ENCODE data around the gene STRBP.
"Not testable (repeated sequence)": the region's sequence is repeated elsewhere in the genome, so short reads cannot be mapped to it uniquely, and the experiment has no call there.

The STRBP gene

DNA sequence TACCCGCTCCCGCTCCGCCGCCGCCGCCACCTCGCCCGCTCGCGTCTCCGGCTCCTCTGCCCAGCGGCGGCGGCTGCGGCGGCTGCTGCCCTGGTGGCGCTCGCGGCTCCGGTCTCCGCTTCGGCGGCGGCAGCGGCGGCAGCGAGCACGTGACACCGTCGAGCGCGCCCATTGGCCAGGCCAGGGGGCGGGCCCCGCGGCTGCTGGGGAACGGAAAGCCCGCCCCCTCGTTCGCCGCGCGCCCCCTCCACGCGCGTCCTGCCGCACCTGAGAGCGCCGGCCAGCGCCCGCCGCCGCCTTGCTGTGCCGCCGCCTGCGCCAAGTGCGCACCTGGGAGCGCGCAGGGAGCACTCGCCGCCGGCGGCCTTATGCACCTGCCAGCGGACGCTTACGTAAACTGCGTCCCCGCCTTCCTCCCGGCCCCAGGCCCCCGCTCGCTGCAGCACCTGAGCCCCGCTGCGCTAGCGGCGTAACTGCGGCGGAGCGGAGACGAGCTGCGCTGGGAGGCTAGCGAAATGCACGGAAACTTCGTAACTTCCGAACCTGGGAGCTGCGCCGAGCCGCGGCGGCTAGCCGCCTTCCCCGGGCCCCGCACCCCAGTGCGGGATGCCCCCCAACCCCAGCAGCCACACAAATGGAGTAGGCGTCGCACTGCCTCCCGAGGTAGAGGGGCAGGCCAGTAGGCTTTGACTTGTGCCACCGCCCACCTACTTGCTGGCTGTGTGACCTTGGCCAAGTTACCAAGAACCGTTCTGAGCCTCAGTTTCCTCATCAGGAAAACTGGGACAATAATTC lies at the start of gene STRBP:
Gene STRBP (minus strand): TSS at position 122 of the 795 bp plus-strand sequence. CDS start 84,452 bp downstream, outside the sequence.
- peak; percentile 41 for DNase-seq

- no peak for DNase-seq
Observed at GRCh38 chr9:123316053-123316718, 47.8 kb upstream of the STRBP start.

DNA sequence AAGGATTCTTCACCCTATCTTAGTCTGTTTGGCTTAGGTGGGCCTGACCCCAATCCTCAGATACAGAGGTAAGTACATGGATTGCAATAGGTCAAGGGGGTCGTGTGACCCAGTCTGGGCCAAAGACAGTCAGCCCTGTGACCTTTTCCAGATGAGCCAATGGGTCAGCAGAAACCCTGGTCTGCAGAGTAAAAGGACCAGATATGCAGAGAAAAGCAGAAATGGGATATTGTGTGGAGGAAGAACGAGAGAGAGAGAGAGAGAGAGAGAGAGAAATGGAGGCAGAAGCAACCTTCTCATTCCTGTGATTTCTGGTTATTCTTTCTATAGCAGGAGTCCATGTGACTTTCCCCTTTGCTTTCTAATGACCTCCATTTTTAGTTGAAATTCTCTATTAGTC lies 47.2 kb upstream of the STRBP start:
- no peak for DNase-seq

DNA sequence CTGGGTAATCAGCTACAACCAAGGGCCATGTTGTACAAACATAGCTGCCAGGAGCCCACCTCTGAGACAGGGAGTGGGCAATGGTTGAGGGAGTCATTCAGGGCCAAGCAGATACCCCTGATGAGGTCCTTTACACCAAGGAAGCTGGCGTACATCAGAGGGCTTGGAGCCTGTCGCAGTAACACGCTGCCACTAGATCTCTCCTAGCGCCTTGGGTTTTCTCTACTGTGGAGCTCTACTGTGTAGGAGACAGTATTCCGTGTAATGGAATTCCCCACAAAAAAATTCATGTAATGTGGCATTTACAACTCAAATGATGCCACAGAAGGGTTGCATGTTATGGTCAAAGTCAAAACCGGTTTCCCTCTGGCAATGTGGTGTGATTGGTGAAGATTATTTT lies 46.2 kb upstream of the STRBP start:
- no peak for DNase-seq

- DNase-seq: no peak
Observed at GRCh38 chr9:123312306-123312877, 44.0 kb upstream of the STRBP start.

DNA sequence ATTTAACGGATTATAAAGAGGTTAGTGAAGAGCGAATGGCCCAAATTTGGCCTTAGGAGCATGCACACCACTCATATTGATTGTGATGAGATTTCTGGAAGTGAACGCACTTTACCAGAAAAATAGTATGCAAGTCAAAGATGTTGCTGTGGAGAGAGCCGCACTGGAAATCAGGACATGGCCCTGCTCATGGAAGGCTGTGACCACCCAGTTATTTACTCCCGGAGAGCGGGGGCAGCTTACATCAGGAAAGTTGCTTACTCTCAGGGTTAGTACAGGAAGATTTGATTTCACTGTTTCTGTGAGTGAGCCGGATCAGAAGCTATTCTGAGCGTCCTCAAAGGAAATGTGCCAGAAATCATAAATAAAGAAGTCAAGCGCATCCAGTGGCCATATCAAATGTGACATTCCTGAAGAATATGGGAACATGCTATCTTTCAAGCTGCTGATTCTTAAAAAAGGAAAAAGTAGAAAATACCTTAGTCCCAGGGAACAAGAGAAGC lies 42.9 kb upstream of the STRBP start:
- DNase-seq: no peak

DNA sequence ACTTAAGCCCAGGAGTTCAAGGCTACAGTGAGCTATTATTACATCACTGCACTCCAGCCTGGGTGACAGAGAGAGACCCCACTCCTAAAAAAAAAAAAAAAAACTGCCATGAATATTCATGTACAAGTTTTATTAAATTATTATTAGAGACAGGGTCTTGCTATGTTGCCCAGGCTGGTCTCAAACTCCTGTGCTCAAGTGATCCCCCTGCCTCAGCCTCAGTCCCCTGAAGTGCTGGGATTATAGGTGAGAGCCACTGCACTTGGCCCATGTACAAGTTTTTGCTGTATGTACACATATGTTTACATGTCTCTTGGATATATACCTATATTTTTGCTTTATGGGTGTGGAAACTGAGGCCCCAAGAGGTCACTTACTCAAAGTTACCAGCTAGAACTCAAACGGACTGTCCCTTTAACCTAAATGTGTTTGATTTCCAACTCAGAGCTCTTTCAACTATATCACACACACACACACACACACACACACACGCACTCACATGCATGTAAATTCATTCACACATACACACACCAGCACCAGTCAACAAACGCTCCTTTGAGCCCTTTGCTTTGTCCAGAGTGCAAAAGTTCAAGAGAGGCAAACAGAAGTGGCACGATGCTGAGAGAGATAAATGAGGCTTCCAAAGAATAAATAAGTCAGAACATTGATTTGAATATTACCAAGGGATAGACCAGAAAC lies 42.3 kb upstream of the STRBP start:
- DNase-seq: no peak

GRCh38 chr9:123309611-123310010 lies 41.2 kb upstream of the STRBP start:
- DNase-seq: no peak

DNA sequence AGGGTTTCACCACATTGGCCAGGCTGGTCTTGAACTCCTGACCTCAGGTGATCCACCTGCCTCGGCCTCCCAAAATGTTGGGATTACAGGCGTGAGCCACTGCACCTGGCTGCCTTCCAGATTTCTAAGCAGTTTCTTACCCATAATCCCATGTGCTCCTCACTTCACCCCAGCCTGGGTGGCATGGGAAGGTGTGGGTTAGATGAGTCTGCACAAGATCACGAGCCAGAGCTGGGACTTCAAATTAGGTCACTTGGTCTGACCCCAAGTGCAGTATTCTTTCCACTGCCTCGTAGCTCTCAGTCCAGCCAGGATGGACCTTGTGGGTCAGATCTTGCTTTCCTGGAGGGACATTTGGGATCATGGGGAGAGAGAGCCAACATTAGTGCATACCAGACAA lies 37.5 kb upstream of the STRBP start:
- DNase-seq: no peak

DNA sequence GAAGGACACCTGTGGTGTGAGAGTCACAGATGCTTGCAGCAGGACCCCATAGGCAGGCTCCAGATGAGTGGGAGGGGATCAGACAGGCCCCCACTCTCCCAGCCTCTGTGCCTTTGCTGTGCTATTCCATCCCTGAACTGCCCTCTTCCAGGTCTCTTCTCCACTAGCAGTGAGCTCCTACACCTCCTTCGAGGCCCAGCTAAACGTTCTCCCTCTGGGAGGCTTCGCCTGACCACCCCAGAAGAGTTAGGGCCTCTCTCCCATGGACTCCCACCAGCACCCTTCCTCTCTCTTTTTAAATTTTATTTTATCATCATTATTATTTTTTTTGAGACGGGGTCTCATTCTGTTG lies 35.9 kb upstream of the STRBP start:
- no peak for DNase-seq

DNA sequence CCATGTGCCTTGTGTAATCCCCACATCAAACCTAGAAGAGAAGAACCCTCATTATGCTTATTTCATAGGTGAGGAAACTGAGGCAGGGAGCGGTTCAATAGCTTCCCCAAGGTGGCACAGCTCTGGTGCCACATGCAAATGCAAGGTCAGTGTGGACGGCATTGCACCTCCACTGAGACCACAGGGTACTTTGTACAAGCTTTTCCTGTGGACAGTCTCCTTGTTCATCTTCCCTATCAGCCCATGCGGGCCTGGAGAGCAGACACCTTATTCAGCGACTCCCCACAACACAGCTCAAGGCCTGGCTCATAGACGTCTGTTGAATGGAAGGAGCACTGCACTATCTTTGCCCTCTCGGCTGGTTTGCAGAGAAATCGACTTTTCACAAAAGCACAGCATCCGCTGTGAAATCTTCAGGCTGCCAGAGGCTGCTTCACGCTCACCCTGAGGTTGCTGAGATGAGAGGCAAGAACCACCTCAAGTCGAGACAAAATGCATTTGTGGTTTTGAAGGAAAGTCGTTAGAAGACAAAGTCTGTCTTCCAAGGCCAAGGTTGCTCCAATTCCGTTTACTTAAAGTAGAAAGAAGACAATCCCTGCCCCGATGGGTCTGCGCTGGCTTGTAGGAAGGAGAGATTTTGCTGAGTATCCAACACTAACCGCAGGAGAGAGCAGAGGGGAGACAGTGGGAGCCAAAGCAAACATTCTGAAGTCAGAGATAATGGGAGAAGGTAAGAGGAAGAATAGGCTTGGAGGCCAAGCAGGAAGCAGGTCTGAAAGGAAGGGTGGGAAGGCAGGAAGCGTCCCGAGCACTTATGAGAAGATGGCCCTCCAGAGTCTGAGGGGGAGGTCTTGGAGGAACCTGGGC lies 34.2 kb upstream of the STRBP start:
- DNase-seq: no peak

DNA sequence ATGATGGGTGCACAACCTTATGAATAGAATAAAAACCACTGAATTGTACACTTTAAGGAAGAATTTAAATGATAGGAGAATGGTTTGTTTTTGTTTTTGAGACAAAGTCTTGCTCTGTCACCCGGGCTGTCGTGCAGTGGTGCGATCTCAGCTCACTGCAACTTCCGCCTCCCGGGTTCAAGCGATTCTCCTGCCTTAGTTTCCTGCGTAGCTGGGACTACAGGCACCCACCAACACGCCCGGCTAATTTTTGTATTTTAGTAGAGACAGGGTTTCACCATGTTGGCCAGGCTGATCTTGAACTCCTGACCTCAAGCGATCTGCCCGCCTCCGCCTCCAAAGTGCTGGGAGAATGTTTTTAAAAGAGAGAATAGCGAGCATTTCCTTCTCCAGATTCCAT lies 33.5 kb upstream of the STRBP start:
- DNase-seq: not testable (repeated sequence)

DNA sequence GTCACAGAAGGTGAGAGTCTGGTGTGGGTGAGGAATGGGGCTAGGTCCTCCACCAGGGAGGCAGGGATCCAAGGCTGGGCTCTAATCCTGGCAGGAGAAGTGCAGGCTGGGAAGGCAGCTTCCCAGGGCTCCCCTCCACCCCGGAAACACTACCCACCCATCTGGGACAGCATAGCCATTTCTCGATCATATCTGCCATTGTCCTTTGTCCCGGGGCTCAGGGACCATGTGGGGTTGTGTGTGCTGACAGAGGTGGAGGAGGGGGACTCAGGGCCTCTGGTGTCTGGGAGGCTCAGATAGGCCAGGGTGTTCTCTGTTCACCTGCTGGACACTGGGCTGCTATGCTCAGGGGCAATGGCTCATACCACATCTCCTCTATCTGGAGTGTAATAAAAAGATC lies 32.2 kb upstream of the STRBP start:
- no peak for DNase-seq

DNA sequence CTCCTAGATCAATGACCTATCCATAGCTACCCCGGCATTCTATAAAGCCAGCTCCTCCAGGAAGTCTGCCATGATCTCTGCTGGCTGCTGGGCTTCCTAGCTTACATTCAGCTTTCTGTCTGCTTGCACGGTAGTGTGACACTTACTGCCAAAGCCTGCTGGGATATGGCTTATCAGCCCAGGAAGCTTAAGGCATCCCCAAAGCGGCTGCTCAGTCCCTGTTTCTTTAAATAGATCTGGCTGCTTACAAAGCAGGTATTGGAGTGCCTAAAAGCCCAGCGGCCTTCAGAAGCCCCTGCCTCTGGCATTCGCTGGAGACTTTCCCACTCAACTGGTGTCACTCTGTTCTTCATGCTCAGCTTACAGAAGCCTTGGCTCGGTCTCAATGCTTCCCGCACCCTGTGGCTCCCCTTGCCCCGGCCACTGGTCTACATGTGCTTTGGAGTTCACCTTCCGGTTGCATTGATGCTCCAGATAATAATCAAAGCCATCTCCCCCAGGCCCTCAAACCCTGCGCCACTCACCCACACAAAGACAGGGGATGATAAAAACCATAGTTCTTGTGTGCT lies 31.3 kb upstream of the STRBP start:
- no peak for DNase-seq

DNA sequence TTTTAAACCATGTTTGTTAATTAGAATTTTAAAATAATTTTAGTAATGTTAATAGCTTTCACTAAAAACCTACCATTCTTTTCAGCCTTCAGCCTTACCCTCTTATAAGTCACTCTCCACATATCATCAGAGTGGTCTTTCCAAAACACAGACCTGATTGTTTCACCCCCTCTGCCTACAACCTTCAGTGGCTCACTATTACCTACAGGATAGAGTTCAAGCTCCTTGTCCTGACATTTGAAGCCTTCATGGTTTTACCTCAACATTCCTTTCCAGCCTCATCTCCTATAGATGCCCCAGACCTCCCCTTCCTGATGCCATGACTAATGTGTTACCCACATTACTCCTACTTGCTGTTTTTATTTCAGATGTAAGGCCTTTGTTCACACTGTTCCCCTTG lies 27.8 kb upstream of the STRBP start:
- no peak for DNase-seq

DNA sequence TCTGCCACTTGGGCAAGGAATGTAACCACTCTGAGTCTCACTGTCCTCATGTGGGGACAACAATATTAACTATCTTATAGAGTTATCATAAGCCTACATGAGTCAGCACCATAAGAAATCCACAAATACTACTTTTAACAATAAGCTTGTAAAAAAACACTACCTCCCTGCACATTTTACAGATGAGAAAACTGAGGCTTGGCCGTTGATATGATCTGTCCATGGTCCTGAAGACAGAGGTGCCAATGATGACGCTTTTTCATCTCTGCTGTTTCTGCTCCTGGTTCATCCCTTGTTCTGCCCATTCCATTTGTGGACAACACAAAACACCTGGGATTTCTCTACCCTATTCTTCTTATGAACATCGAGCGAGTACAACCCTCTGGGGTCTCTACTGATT lies 23.4 kb upstream of the STRBP start:
- no peak for DNase-seq

DNA sequence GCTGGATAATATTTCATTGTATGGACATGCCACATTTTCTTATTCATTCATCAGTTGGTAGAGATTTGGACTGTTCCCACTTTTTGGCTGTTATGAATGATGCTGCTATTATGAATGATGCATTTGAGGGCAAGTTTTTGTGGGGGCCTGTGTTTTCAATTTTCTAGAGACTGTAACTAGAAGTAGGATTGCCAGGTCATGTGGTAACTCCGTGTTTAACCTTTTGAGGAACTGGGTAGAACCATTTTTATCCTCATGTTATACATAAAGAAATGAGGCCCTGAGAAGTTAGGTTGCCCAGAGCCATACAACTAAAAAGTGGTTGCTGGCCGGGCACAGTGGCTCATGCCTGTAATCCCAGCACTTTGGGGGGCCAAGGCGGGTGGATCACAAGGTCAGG lies 22.4 kb upstream of the STRBP start:
- DNase-seq: no peak

- no peak for DNase-seq
Observed at GRCh38 chr9:123287639-123288038, 19.3 kb upstream of the STRBP start.

- no peak for DNase-seq
Observed at GRCh38 chr9:123286324-123286723, 17.9 kb upstream of the STRBP start.

DNA sequence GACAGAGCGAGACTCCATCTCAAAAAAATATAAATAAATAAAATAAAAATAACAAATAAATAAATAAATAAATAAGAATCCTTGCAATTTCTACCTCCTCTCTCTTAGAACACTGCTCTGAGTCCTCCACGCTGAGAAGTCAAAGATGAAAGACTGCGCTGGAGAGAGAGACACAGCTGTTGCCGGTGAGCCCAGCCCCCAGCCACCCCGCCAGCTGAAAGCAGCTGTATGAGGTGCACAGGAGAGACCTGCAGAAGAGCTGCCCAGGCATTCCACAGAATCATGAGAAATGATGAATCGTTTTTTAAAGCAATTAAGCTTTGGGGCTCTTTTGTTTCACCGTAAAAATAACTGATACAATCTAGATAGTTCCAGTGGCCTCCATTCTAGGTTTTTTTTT lies 16.3 kb upstream of the STRBP start:
- no peak for DNase-seq

- no peak for DNase-seq
Observed at GRCh38 chr9:123283455-123283854, 15.1 kb upstream of the STRBP start.

DNA sequence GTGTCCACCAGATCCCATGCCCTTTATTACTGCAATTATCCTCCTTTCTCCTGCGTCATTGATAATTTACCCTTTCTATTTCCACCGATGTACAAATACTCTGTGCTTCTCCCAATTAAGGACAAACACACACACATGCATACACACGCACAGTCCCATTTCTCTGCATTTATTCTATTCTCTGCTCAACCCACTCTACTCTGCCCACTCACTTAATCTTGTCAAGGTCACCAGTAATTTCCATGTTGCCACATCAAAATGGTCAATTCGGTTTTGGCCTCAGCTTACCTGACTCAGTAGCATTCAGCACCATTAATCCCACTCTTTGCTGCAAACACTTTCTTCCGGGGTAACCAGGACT lies 14.6 kb upstream of the STRBP start:
- DNase-seq: no peak
